Measurements from ENCODE around the gene TCEAL1.
"Not testable (repeated sequence)": the region's sequence is repeated elsewhere in the genome, so short reads cannot be mapped to it uniquely, and the experiment has no call there.

Gene TCEAL1, protein sequence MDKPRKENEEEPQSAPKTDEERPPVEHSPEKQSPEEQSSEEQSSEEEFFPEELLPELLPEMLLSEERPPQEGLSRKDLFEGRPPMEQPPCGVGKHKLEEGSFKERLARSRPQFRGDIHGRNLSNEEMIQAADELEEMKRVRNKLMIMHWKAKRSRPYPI

DNA sequence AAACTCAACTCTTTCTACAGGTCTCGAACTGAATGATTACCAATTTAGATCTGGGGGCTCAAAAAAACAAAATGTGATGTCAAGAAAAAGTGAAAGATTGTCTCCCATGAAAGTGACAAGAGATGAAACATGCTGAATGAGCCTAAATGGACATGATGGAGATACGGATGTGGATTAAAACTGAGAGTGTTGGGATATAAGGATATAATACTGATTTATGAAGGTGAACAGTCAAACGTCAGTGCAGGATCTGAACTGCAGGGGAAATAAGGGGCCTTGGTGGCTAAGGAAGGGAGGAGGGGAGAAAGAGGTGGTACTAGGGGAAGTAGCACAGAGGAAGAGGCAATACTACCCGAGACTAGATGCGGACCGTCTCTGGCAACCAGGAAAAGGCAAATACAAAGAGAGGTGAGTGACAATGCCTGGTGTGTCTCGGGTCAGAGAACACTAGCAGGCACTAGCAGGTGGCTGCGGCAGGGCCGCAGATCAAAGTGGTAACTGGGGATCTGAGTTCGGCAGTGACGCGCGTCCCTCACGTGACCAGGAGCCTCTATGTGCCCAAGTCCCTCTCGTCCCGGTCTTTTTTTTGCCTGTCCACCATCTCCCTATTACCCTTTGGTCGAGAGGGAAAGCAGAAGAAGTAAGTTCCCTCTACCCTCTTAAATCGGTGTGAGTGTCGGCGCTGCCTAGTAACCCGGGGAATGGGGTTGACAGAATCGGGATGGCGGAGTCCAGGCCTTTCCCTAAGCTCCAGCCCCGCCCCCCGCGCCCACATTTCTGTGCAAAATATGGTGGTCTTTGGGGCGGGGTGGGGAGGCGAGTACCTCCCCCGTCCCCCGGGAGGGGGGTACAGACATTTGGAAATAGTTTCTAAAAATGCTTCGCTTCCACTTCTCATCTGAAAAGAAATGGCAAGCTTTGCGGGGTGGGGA is at the start of gene TCEAL1:
Gene TCEAL1 (plus strand): TSS at position 590 of the 932 bp plus-strand sequence. CDS start 942 bp downstream, outside the sequence.
- DNase-seq (ENCODE audit: insufficient read length, low spot score): peak; percentile 1
- FAIRE-seq: peak; percentile 80

DNA sequence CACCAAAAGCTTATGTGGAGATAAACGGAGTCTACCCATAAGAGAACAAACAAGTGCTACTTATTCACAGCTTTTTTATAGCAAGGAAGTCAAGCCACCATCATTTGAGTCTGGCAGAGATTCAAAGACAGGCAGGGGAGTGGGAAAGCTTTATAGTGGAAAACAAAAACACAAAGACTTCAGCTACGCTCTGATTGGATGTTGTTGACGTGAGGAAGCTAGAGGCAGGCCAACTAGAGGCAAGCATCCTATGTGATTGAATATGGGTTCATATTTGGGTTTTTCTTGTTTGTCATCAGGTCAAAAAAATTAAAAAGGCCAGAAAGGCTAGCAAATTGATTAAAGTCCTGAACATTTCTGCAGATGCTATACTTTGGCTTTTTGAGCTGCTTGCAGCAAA is 44.2 kb upstream of the TCEAL1 start:
- FAIRE-seq (no peak), DNase-seq (ENCODE audit: insufficient read length, low spot score) (no peak)

GRCh38 chrX:103585411-103586313 is 43.1 kb upstream of the TCEAL1 start, which contains the start of gene TCEAL4:
TSS of gene TCEAL4 (plus strand) at chrX:103585515. CDS start at chrX:103586676, 1,161 bp downstream.
- peak; percentile 8 for FAIRE-seq
- no peak for DNase-seq (ENCODE audit: insufficient read length, low spot score)

DNA sequence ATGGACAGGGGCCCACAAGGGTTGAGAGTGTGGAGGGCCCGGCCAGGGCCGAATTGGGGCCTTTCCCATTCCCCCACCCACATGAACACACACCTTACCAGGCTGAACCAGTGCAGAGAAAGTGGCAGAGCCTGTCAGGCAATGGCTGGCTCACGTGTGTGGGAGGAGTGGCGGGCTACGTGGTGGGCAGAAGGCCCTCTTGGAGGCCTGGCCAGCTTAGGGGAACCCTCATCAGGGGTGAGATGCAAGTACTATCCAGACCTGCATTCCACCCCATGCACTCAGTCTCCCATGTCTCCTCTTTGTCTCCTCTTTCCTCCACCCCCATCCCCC is 42.5 kb upstream of the TCEAL1 start:
- FAIRE-seq (no peak), DNase-seq (ENCODE audit: insufficient read length, low spot score) (no peak)

GRCh38 chrX:103586659-103587058 is 42.1 kb upstream of the TCEAL1 start:
- FAIRE-seq (no peak), DNase-seq (ENCODE audit: insufficient read length, low spot score) (no peak)

GRCh38 chrX:103592295-103592694 is 36.5 kb upstream of the TCEAL1 start:
- not testable (repeated sequence) for DNase-seq (ENCODE audit: insufficient read length, low spot score); FAIRE-seq

DNA sequence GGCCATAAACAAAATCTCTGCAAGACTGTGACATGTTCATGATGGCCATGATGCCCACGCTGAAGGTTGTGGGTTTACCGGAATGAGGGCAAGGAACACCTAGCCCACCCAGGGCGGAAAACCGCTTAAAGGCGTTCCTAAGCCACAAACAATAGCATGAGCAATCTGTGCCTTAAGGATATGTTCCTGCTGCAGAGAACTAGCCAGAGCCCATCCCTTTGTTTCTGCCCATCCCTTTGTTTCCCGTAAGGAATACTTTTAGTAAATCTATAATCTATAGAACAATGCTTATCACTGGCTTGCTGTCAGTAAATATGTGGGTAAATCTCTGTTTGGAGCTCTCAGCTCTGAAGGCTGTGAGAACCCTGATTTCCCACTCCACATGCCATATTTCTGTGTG is 33.6 kb upstream of the TCEAL1 start:
- not testable (repeated sequence) for FAIRE-seq

DNA sequence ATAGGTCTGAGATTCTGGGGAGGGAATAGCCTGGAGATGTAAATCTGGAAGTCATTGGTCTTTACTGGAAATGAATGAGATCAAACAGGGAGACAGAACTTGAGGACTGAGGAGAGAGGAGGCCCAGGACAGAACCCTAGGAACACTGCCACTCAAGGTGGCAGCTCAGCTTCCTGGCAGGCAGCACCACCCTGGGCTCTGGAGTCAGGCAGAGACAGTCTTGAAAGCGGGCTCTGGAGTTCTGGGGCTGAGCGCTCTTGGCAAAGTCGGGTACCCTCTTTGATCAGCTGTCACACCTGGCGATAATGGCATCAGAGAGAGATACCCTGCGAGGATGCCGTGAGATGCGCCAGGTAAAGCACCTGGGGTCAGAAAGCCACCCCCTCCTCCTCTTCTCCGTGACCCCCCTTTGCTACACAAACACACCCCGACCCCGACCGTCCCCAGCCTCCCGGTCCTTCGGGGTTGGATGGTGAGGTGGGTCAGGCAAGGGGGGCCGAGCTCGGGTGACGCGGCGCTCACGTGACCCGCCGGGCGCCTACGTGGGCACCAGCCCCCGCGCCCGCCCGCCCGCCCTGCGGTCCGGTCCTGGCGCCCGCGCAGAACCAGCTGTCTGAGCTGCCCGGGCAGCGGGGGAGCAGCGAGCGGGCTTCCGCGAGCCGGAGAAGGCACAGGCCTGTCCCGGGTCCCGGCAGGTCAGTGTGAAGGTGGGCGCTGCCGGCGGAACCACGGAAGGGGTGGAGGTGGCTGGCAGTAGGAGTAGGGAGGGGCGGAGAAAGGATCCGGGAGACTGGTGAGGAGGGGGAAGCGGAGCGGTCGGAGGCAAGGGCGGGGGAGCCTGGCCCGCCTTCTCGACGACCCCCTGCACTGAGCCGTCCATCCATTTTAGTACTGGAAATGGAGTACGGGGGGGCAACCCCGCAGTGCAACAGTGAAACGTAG is 21.1 kb upstream of the TCEAL1 start, which contains the start of gene TCEAL3:
Gene TCEAL3 (plus strand): TSS at position 600 of the 942 bp plus-strand sequence. CDS start 1,102 bp downstream, outside the sequence.
- FAIRE-seq (peak; percentile 39), DNase-seq (ENCODE audit: insufficient read length, low spot score) (peak; percentile 17)

More for the DNA sequence above, 33.6 kb upstream of the TCEAL1 start:
- not testable (repeated sequence) for DNase-seq (ENCODE audit: insufficient read length, low spot score)

GRCh38 chrX:103608306-103608963 is 20.3 kb upstream of the TCEAL1 start:
- no peak for FAIRE-seq
- DNase-seq (ENCODE audit: insufficient read length, low spot score): peak; percentile 1

DNA sequence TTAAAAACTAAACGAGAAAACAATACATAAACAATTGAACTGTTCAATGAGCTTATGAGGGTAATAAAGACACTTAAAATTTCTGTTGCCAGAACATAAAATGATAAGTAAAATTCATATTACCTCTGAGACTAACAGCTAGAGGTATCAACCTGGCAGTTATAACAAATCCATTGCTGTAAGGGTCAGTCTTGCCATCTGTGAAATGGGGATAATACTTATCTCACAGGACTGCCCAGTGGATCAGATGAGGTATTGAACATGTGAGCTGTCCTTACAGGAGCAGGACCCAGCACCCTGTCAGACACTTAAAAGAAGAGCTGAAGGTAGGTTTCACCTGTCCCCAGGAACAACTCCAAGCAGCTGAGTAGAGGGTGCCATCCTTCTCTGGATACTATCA is 18.5 kb upstream of the TCEAL1 start:
- peak; percentile 31 for FAIRE-seq
- no peak for DNase-seq (ENCODE audit: insufficient read length, low spot score)

GRCh38 chrX:103613362-103613890 is 15.3 kb upstream of the TCEAL1 start:
- no peak for DNase-seq (ENCODE audit: insufficient read length, low spot score)
- FAIRE-seq: no peak

DNA sequence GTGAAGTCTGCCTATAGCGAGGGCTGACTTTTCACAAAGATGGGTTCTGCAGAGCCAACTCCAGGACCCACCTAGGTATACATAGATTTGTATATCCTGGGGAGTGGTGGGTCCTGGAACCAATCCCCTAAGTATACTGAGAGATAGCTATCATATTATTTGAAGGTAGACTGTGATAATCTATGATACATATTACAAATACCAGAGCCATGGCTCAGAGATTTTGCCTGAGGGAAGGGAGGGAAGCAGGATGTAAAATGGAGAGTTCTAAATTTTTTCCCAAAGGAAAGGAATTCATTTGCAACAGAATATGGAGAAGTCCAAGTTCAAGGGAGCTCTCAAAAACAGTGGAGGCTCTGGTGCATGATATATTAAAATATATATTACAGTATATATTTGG is 13.8 kb upstream of the TCEAL1 start:
- FAIRE-seq (no peak), DNase-seq (ENCODE audit: insufficient read length, low spot score) (no peak)

GRCh38 chrX:103615781-103616371 is 12.9 kb upstream of the TCEAL1 start:
- FAIRE-seq: no peak
- DNase-seq (ENCODE audit: insufficient read length, low spot score): no peak

GRCh38 chrX:103616676-103617186 is 12.0 kb upstream of the TCEAL1 start:
- DNase-seq (ENCODE audit: insufficient read length, low spot score) (no peak), FAIRE-seq (peak; percentile 35)

DNA sequence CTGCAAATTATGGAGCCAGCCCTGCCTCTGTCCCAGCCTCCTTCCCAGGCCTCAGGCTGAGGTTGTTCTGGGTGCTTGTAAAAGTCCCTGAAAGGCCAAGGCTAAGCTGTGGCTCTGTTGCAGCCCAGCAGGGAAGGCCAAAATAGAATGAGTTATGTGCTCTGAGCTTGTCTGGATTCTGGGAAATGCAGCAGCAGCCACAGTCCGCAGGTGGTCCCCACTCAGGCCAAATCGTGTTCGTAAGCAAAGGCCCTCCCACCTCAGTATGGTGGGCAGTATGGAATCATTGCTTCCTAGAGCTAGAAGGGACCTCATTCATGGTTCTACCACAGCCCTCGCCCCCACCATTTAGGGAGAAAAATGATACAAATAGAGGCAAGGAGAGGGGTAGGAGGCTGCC is 4.7 kb upstream of the TCEAL1 start:
- no peak for FAIRE-seq

DNA sequence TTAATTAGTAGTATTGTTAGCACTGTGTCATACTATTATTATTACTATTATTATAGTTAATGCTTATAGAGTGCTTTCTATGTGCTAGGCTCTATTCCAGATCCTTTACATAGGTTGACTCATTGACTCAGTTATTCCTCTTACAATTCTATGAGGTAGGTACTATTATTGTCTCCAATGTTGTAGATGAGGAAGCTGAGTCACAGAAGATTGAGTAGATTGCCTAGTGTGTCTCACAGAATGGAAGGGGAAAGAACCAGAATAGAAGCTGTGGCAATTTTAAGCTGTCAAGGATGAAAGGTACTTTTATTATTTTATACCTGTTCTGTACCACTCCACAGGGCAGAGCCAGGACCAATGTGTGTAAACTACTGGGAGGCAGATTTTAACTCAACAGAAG is 1.9 kb upstream of the TCEAL1 start:
- FAIRE-seq: no peak

More for the DNA sequence above, 4.7 kb upstream of the TCEAL1 start:
- no peak for DNase-seq (ENCODE audit: insufficient read length, low spot score)

DNA sequence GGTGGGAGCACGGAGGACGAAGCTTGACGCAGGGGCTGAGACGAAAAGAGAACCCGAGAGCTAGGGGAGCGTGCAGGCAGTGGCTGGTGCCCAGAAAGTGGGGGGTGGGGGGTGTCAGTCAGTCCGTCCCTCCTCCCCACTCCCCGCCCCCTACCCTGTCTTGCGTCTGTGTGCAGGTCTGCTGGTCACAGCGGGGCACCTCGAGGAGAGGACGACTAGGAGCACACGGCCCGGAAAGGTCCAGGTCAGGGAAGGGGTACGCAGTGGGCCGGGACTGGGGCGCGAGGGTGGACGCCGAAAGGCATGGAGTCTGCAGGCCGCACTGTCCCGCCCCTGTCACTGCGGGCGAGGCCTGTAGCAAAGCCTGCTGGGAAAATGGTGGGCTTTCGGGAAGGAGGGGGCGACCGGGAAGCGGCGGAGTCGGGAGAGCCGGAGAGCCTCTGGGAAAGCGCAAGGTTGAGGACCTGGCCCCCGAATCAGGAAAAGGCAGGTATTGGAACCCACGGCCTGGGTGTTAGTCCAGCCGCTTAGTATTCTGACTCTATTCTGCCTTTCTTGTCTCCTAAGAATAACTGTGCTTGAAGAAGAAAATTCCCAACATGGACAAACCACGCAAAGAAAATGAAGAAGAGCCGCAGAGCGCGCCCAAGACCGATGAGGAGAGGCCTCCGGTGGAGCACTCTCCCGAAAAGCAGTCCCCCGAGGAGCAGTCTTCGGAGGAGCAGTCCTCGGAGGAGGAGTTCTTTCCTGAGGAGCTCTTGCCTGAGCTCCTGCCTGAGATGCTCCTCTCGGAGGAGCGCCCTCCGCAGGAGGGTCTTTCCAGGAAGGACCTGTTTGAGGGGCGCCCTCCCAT is 769 bp downstream of the TCEAL1 start:
- FAIRE-seq (no peak), DNase-seq (ENCODE audit: insufficient read length, low spot score) (peak; percentile 0)

More for the DNA sequence above, 1.9 kb upstream of the TCEAL1 start:
- DNase-seq (ENCODE audit: insufficient read length, low spot score): no peak
